Naive thymus-derived CD8-positive, alpha-beta T cell (primary cell): ENCODE data around the gene CD6. TPM values are rescaled to one million over a fixed set of nuclear protein-coding genes. Genes with fewer than 3 reads are reported as not detected.

Experiments
- ATAC-seq, 2 donors: fragments of 150-1000 bp; cut with Tn5 transposase in 1 of 2; sonication (Bioruptor Pico), chemical (Tn5 transposase) in 1 of 2; 1 replicate in 1 of 2; 2 replicates in 1 of 2; pipeline ENCODE4 v1.10.0; 2021; ENCODE audit warnings: mild to moderate bottlenecking in 2 of 2, moderate library complexity in 2 of 2
- POLR2A ChIA-PET: fragments of 350-600 bp; sonication (Branson Sonifier 250); formaldehyde crosslinking; loops from one replicate; lab custom pipeline; 2021; ENCODE audit warnings: antibody characterized with exemption; lab: Charles Lee
- DNase-seq, 10 donors: peaks; one replicate each; pipeline versions ENCODE4 v3.0.0 to v3.0.0-alpha.2; 2020 to 2022
- H3K27ac Mint-ChIP-seq, 10 donors: one replicate each; pipeline ENCODE4 v1.8.0; 2020 to 2022; ENCODE audit warnings: mild to moderate bottlenecking in 10 of 10, mixed read lengths in 10 of 10, moderate library complexity in 4 of 10, inconsistent platforms in 1 of 10
- H3K27me3 Mint-ChIP-seq, 5 donors: one replicate each; pipeline ENCODE4 v1.8.0; 2021 to 2022; ENCODE audit warnings: mixed read lengths in 5 of 5
- H3K36me3 Mint-ChIP-seq, 3 donors: one replicate each; pipeline ENCODE4 v1.8.0; 2020 to 2022; ENCODE audit warnings: mixed read lengths in 3 of 3, mild to moderate bottlenecking in 2 of 3, inconsistent platforms in 1 of 3
- H3K4me1 Mint-ChIP-seq, 4 donors: one replicate each; pipeline ENCODE4 v1.8.0; 2021 to 2022; ENCODE audit warnings: mixed read lengths in 4 of 4
- H3K4me3 Mint-ChIP-seq, 10 donors: one replicate each; pipeline ENCODE4 v1.8.0; 2020 to 2022; ENCODE audit warnings: mild to moderate bottlenecking in 10 of 10, mixed read lengths in 10 of 10, moderate library complexity in 6 of 10, inconsistent platforms in 1 of 10
- H3K9me3 Mint-ChIP-seq, 9 donors: one replicate each; pipeline ENCODE4 v1.8.0; 2020 to 2022; ENCODE audit warnings: mixed read lengths in 9 of 9, mild to moderate bottlenecking in 3 of 9, inconsistent platforms in 1 of 9, moderate library complexity in 1 of 9
- polyA plus RNA-seq, 3 donors: library from polyadenylated mRNA; unstranded; fragments of 300-500 nt; fragmentation: Illumina TruSeq; gene quantifications; one replicate each; pipeline ENCODE4 v1.2.3, GENCODE V29; 2021
- total RNA-seq, 8 experiments: library from RNA in 2 of 8; stranded (reverse) in 2 of 8; gene quantifications; one replicate each; pipeline ENCODE4 v1.2.3 and lab custom pipeline; 2021 to 2026

Gene CD6
- total and polyA plus RNA-seq, 5 experiments from 2014 or later, result 150 to 405 (median 199) TPM

GRCh38 chr11:61002598-61002997, 31.1 kb downstream of the CD6 start:
- H3K4me3 Mint-ChIP-seq, result peak overlapping the region in 6 of 10 donors; percentile 16 to 63 (median 49)
- POLR2A ChIA-PET, result interaction anchor here (1.1 to 6.1 kb wide), 3 partner anchors 16 to 127 kb away, joined by 3 to 48 read pairs (median 44); no protein-coding TSS in a partner anchor
- H3K4me1 Mint-ChIP-seq, result peaks cover 44 to 87% (median 83%) of the 10 kb centered on the region in 4 donors
- H3K27ac Mint-ChIP-seq, result peak overlapping the region; percentile 75 to 95 (median 90)
- H3K27me3 Mint-ChIP-seq, result no peaks in the 10 kb centered on the region
- no peaks in the 10 kb centered on the region for H3K9me3 Mint-ChIP-seq
- no peak for DNase-seq
- peaks cover 0 to 68% (median 9%) of the 10 kb centered on the region in 3 donors for H3K36me3 Mint-ChIP-seq
- no peak for ATAC-seq

GRCh38 chr11:61004180-61004611, 32.7 kb downstream of the CD6 start:
- H3K36me3 Mint-ChIP-seq, result peaks cover 0 to 73% (median 14%) of the 10 kb centered on the region in 3 donors
- no peaks in the 10 kb centered on the region for H3K9me3 Mint-ChIP-seq
- peak overlapping the region; percentile 60 to 88 (median 78) for H3K4me3 Mint-ChIP-seq
- POLR2A ChIA-PET, result interaction anchor here (0.7 to 6.1 kb wide), 10 partner anchors 14 to 68 kb away, joined by 3 to 48 read pairs (median 5); no protein-coding TSS in a partner anchor
- peaks cover 44 to 88% (median 80%) of the 10 kb centered on the region in 4 donors for H3K4me1 Mint-ChIP-seq
- peak; percentile 64 to 71 for ATAC-seq
- H3K27ac Mint-ChIP-seq, result peak overlapping the region; percentile 88 to 98 (median 95)
- H3K27me3 Mint-ChIP-seq, result no peaks in the 10 kb centered on the region
- DNase-seq, result peak in 7 of 10 donors; percentile 35 to 74 (median 47)

GRCh38 chr11:61004761-61005181, 33.3 kb downstream of the CD6 start:
- DNase-seq, result peak in 7 of 10 donors; percentile 40 to 69 (median 54)
- ATAC-seq, result peak; percentile 82 to 84
- H3K4me3 Mint-ChIP-seq, result peak overlapping the region; percentile 60 to 88 (median 78)
- H3K9me3 Mint-ChIP-seq, result no peaks in the 10 kb centered on the region
- no peaks in the 10 kb centered on the region for H3K27me3 Mint-ChIP-seq
- H3K4me1 Mint-ChIP-seq, result peaks cover 45 to 90% (median 81%) of the 10 kb centered on the region in 4 donors
- peak overlapping the region; percentile 88 to 98 (median 95) for H3K27ac Mint-ChIP-seq
- POLR2A ChIA-PET, result interaction anchor here (0.7 to 6.1 kb wide), 9 partner anchors 14 to 67 kb away, joined by 3 to 48 read pairs (median 4); no protein-coding TSS in a partner anchor
- H3K36me3 Mint-ChIP-seq, result peaks cover 0 to 73% (median 15%) of the 10 kb centered on the region in 3 donors

- POLR2A ChIA-PET, result interaction anchor here (0.6 to 6.1 kb wide), 13 partner anchors 11 to 122 kb away, joined by 3 to 48 read pairs (median 3); no protein-coding TSS in a partner anchor
- no peak for DNase-seq
- Mint-ChIP-seq H3K9me3 (no peaks in the 10 kb centered on the region), H3K4me3 (peak overlapping the region; percentile 53 to 80 (median 64)), H3K27ac (peak overlapping the region; percentile 39 to 97 (median 85)), H3K4me1 (peaks cover 36 to 90% (median 82%) of the 10 kb centered on the region in 4 donors), H3K27me3 (no peaks in the 10 kb centered on the region), H3K36me3 (peaks cover 0 to 69% (median 16%) of the 10 kb centered on the region in 3 donors)
- peak; percentile 15 to 24 for ATAC-seq
Measured at GRCh38 chr11:61007383-61007955, 36.0 kb downstream of the CD6 start.

GRCh38 chr11:61007956-61008896, 36.7 kb downstream of the CD6 start:
- Mint-ChIP-seq H3K27me3 (no peaks in the 10 kb centered on the region), H3K36me3 (peaks cover 0 to 69% (median 13%) of the 10 kb centered on the region in 3 donors)
- ATAC-seq, result no peak

GRCh38 chr11:61008971-61009370, 37.5 kb downstream of the CD6 start:
- Mint-ChIP-seq H3K27ac (peak overlapping the region; percentile 19 to 90 (median 77)), H3K4me3 (peak overlapping the region in 3 of 10 donors; percentile 1 to 63 (median 48))
- no peak for ATAC-seq

More at GRCh38 chr11:61007956-61008896, 36.7 kb downstream of the CD6 start:
- DNase-seq, result peak in 2 of 10 donors; percentile 35 to 37
- H3K4me1 Mint-ChIP-seq, result peaks cover 39 to 89% (median 83%) of the 10 kb centered on the region in 4 donors
- POLR2A ChIA-PET, result interaction anchor here (0.9 to 6.1 kb wide), 11 partner anchors 10 to 121 kb away, joined by 3 to 48 read pairs (median 3); no protein-coding TSS in a partner anchor
- H3K9me3 Mint-ChIP-seq, result no peaks in the 10 kb centered on the region
- H3K4me3 Mint-ChIP-seq, result peak overlapping the region in 9 of 10 donors; percentile 18 to 80 (median 63)
- H3K27ac Mint-ChIP-seq, result peak overlapping the region; percentile 29 to 89 (median 82)

GRCh38 chr11:61009392-61010275, 38.2 kb downstream of the CD6 start:
- Mint-ChIP-seq H3K36me3 (peaks cover 0 to 73% (median 11%) of the 10 kb centered on the region in 3 donors), H3K27me3 (no peaks in the 10 kb centered on the region), H3K9me3 (no peaks in the 10 kb centered on the region), H3K4me3 (peak overlapping the region in 4 of 10 donors; percentile 13 to 63 (median 40)), H3K27ac (peak overlapping the region; percentile 51 to 90 (median 77)), H3K4me1 (peaks cover 32 to 79% (median 70%) of the 10 kb centered on the region in 4 donors)
- DNase-seq, result no peak
- ATAC-seq, result no peak
- POLR2A ChIA-PET, result interaction anchor here (1.1 to 1.8 kb wide), 4 partner anchors 13 to 51 kb away, joined by 3 to 7 read pairs (median 4); no protein-coding TSS in a partner anchor

More at GRCh38 chr11:61008971-61009370, 37.5 kb downstream of the CD6 start:
- no peaks in the 10 kb centered on the region for H3K27me3 Mint-ChIP-seq
- H3K4me1 Mint-ChIP-seq, result peaks cover 39 to 86% (median 76%) of the 10 kb centered on the region in 4 donors
- POLR2A ChIA-PET, result interaction anchor here (1.1 kb wide), 1 partner anchor 26 kb away, joined by 3 read pairs; no protein-coding TSS in a partner anchor
- DNase-seq, result no peak
- H3K9me3 Mint-ChIP-seq, result no peaks in the 10 kb centered on the region
- peaks cover 0 to 69% (median 11%) of the 10 kb centered on the region in 3 donors for H3K36me3 Mint-ChIP-seq

GRCh38 chr11:61010466-61011228, 39.2 kb downstream of the CD6 start:
- H3K4me1 Mint-ChIP-seq, result peaks cover 25 to 74% (median 62%) of the 10 kb centered on the region in 4 donors
- DNase-seq, result no peak

GRCh38 chr11:61011229-61011870, 39.9 kb downstream of the CD6 start:
- Mint-ChIP-seq H3K27me3 (no peaks in the 10 kb centered on the region), H3K4me1 (peaks cover 27 to 71% (median 60%) of the 10 kb centered on the region in 4 donors), H3K9me3 (no peaks in the 10 kb centered on the region), H3K36me3 (peaks cover 0 to 87% (median 15%) of the 10 kb centered on the region in 3 donors), H3K27ac (peak overlapping the region; percentile 33 to 85 (median 61)), H3K4me3 (no peak overlapping the region)
- DNase-seq (no peak), ATAC-seq (no peak)
- POLR2A ChIA-PET, result interaction anchor here (0.7 to 1.8 kb wide), 6 partner anchors 12 to 104 kb away, joined by 3 to 7 read pairs (median 3); no protein-coding TSS in a partner anchor

More at GRCh38 chr11:61010466-61011228, 39.2 kb downstream of the CD6 start:
- H3K36me3 Mint-ChIP-seq, result peaks cover 0 to 83% (median 15%) of the 10 kb centered on the region in 3 donors
- peak overlapping the region in 9 of 10 donors; percentile 25 to 85 (median 80) for H3K27ac Mint-ChIP-seq
- no peak overlapping the region for H3K4me3 Mint-ChIP-seq
- no peak for ATAC-seq
- POLR2A ChIA-PET, result interaction anchor here (1.2 to 1.8 kb wide), 3 partner anchors 12 to 50 kb away, joined by 4 to 7 read pairs (median 5); no protein-coding TSS in a partner anchor
- H3K9me3 Mint-ChIP-seq, result no peaks in the 10 kb centered on the region
- H3K27me3 Mint-ChIP-seq, result no peaks in the 10 kb centered on the region
